Measurements from ENCODE around the gene LDLRAD3. TPM values are rescaled to one million over a fixed set of nuclear protein-coding genes. Genes with fewer than 3 reads are reported as not detected.

Gene LDLRAD3
- total RNA-seq, 3 donors from 2014 or later (not counting 1 experiment from before 2014, with no cell fraction given) = 1.0 to 1.5 (median 1.2) TPM

DNA sequence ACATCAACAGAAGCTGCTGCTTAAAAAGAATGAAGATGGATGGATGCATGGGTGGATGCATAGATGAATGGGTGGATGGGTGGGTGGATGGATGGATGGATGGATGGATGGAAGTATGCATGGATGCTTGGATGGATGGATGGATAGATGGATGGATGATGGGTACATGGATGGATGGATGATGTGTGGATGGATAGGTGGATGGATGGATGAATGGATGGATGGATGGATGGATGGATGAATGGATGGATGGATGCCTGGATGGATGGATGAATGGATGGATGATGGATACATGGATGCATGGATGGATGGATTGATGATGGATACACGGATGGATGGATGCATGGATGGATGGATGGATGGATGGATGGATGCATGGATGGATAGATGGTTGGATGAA is 110.8 kb downstream of the LDLRAD3 start:
- Mint-ChIP-seq H3K9me3 (peaks cover 5 to 6% of the 10 kb centered on the region in 2 donors), H3K4me1 (peaks cover 0 to 5% of the 10 kb centered on the region in 2 donors), H3K27ac (no peak overlapping the region), H3K36me3 (no peaks in the 10 kb centered on the region), H3K4me3 (no peak overlapping the region), H3K27me3 (ENCODE audit: low read depth in 2 of 2) (peaks cover 11 to 15% of the 10 kb centered on the region in 2 donors)
- intact Hi-C loops (cut with micrococcal nuclease) = no loop called here
- 74% methylated on average over 1 of the region's 1 CpG for WGBS (ENCODE audit: insufficient coverage)
- no peak overlapping the region for H3K4me3 ChIP-seq (ENCODE audit: low read length)
- no peaks in the 10 kb centered on the region for H3K27me3 ChIP-seq (ENCODE audit: control insufficient read depth, insufficient read depth, low read length)
- ATAC-seq (no peak), DNase-seq (no peak)
- H3K36me3 ChIP-seq (ENCODE audit: control insufficient read depth, insufficient read depth, low read length) = no peaks in the 10 kb centered on the region
- no peaks in the 10 kb centered on the region for H3K9me3 ChIP-seq (ENCODE audit: control insufficient read depth, insufficient read depth, low read length)
- H3K4me1 ChIP-seq (ENCODE audit: control insufficient read depth, insufficient read depth, low read length) = no peaks in the 10 kb centered on the region
- H3K27ac ChIP-seq (ENCODE audit: low read length) = no peak overlapping the region
- no peak for TF ChIP-seq CTCF (IDR thresholded peaks at IDR 0.05)

- Mint-ChIP-seq H3K4me3 (no peak overlapping the region), H3K4me1 (peaks cover 0 to 5% of the 10 kb centered on the region in 2 donors), H3K27ac (no peak overlapping the region), H3K36me3 (no peaks in the 10 kb centered on the region), H3K9me3 (peaks cover 5 to 6% of the 10 kb centered on the region in 2 donors), H3K27me3 (ENCODE audit: low read depth in 2 of 2) (peaks cover 17 to 19% of the 10 kb centered on the region in 2 donors)
- ATAC-seq (no peak), DNase-seq (no peak)
- Histone ChIP-seq H3K36me3 (ENCODE audit: control insufficient read depth, insufficient read depth, low read length) (no peaks in the 10 kb centered on the region), H3K27me3 (ENCODE audit: control insufficient read depth, insufficient read depth, low read length) (no peaks in the 10 kb centered on the region), H3K9me3 (ENCODE audit: control insufficient read depth, insufficient read depth, low read length) (no peaks in the 10 kb centered on the region), H3K27ac (ENCODE audit: low read length) (no peak overlapping the region), H3K4me1 (ENCODE audit: control insufficient read depth, insufficient read depth, low read length) (no peaks in the 10 kb centered on the region), H3K4me3 (ENCODE audit: low read length) (no peak overlapping the region)
- intact Hi-C loops (cut with micrococcal nuclease) = no loop called here
- 95% methylated on average over 8 of the region's 8 CpGs for WGBS (ENCODE audit: insufficient coverage)
- no peak for TF ChIP-seq CTCF (IDR thresholded peaks at IDR 0.05)
Observed at GRCh38 chr11:36056160-36056751, 112.4 kb downstream of the LDLRAD3 start.

- Mint-ChIP-seq H3K36me3 (no peaks in the 10 kb centered on the region), H3K27me3 (ENCODE audit: low read depth in 2 of 2) (peaks cover 17 to 19% of the 10 kb centered on the region in 2 donors), H3K9me3 (peaks cover 5 to 6% of the 10 kb centered on the region in 2 donors), H3K27ac (no peak overlapping the region), H3K4me1 (peaks cover 0 to 5% of the 10 kb centered on the region in 2 donors), H3K4me3 (no peak overlapping the region)
- intact Hi-C loops (cut with micrococcal nuclease) = no loop called here
- Histone ChIP-seq H3K36me3 (ENCODE audit: control insufficient read depth, insufficient read depth, low read length) (no peaks in the 10 kb centered on the region), H3K4me3 (ENCODE audit: low read length) (no peak overlapping the region), H3K4me1 (ENCODE audit: control insufficient read depth, insufficient read depth, low read length) (no peaks in the 10 kb centered on the region), H3K9me3 (ENCODE audit: control insufficient read depth, insufficient read depth, low read length) (no peaks in the 10 kb centered on the region), H3K27ac (ENCODE audit: low read length) (no peak overlapping the region), H3K27me3 (ENCODE audit: control insufficient read depth, insufficient read depth, low read length) (no peaks in the 10 kb centered on the region)
- no peak for TF ChIP-seq CTCF (IDR thresholded peaks at IDR 0.05)
- WGBS (ENCODE audit: insufficient coverage) = 84% methylated on average over 9 of the region's 9 CpGs
- ATAC-seq (no peak), DNase-seq (no peak)
Observed at GRCh38 chr11:36057379-36058042, 113.6 kb downstream of the LDLRAD3 start.

Measured in natural killer cell (primary cell).